H9 (cell line): ENCODE results near the gene ZNF407. TPM values are rescaled to one million over a fixed set of nuclear protein-coding genes. Genes with fewer than 3 reads are reported as not detected.

Experiments used
- DNase-seq: peaks from one replicate; pipeline ENCODE4 v3.0.0-alpha.2; 2017
- H2AFZ ChIP-seq: one replicate; pipeline ENCODE4 v1.6.1; 2013; ENCODE audit warnings: mild to moderate bottlenecking, low read length, control low read depth, moderate library complexity
- H2AK5ac ChIP-seq: 2 replicates; pipeline ENCODE4 v1.6.1; 2013; ENCODE audit warnings: low read length, control low read depth, mixed read lengths; ENCODE audit not compliant: insufficient read length
- H2BK120ac ChIP-seq: one replicate; pipeline ENCODE4 v1.6.1; 2013; ENCODE audit warnings: low read depth, mild to moderate bottlenecking, low read length, control low read depth, inconsistent platforms; ENCODE audit not compliant: poor library complexity, severe bottlenecking
- H2BK12ac ChIP-seq: 2 replicates; pipeline ENCODE4 v1.6.1; 2013; ENCODE audit warnings: low read length, control low read depth, mixed read lengths, low read depth; ENCODE audit not compliant: insufficient read length
- H2BK15ac ChIP-seq: 2 replicates; pipeline ENCODE4 v1.6.1; 2013; ENCODE audit warnings: low read depth, low read length, control low read depth
- H2BK20ac ChIP-seq: one replicate; pipeline ENCODE4 v1.6.1; 2013; ENCODE audit warnings: low read depth, mild to moderate bottlenecking, low read length, control low read depth, inconsistent platforms; ENCODE audit not compliant: poor library complexity, severe bottlenecking
- H2BK5ac ChIP-seq: 2 replicates; pipeline ENCODE4 v1.6.1; 2013; ENCODE audit warnings: low read length, control low read depth, mixed read lengths; ENCODE audit not compliant: insufficient read length
- H3K14ac ChIP-seq: 2 replicates; pipeline ENCODE4 v1.6.1; 2013; ENCODE audit warnings: low read length, control low read depth; ENCODE audit not compliant: insufficient read depth
- H3K18ac ChIP-seq: 2 replicates; pipeline ENCODE4 v1.6.1; 2013; ENCODE audit warnings: low read depth, mild to moderate bottlenecking, mixed read lengths, low read length, control low read depth; ENCODE audit not compliant: insufficient read length
- H3K23ac ChIP-seq: 2 replicates; pipeline ENCODE4 v1.6.1; 2013; ENCODE audit warnings: low read length, control low read depth, mixed read lengths, low read depth; ENCODE audit not compliant: insufficient read length
- H3K23me2 ChIP-seq: 2 replicates; pipeline ENCODE4 v1.6.1; 2013; ENCODE audit warnings: low read depth, mild to moderate bottlenecking, mixed read lengths, low read length, control low read depth; ENCODE audit not compliant: insufficient read length, poor library complexity, severe bottlenecking
- H3K27ac ChIP-seq: 2 replicates; pipeline ENCODE4 v1.5.1; 2013; ENCODE audit warnings: low read length, control low read depth, mixed read lengths, low read depth; ENCODE audit not compliant: insufficient read length
- H3K27me3 ChIP-seq: 2 replicates; pipeline ENCODE4 v1.6.1; 2013; ENCODE audit warnings: low read length, control low read depth, inconsistent platforms; ENCODE audit not compliant: insufficient read depth
- H3K4ac ChIP-seq: 2 replicates; pipeline ENCODE4 v1.6.1; 2013; ENCODE audit warnings: low read depth, mild to moderate bottlenecking, control low read depth, inconsistent platforms, low read length, moderate library complexity
- H3K4me1 ChIP-seq: 2 replicates; pipeline ENCODE4 v1.6.1; 2013; ENCODE audit warnings: low read length, control low read depth, inconsistent platforms; ENCODE audit not compliant: insufficient read depth
- H3K4me2 ChIP-seq: 2 replicates; pipeline ENCODE4 v1.6.1; 2013; ENCODE audit warnings: low read length, control low read depth, mixed read lengths; ENCODE audit not compliant: insufficient read length, insufficient read depth
- H3K56ac ChIP-seq: 2 replicates; pipeline ENCODE4 v1.6.1; 2013; ENCODE audit warnings: low read depth, mild to moderate bottlenecking, mixed read lengths, low read length, control low read depth; ENCODE audit not compliant: insufficient read length
- H3K79me1 ChIP-seq: 2 replicates; pipeline ENCODE4 v1.6.1; 2013; ENCODE audit warnings: low read depth, mild to moderate bottlenecking, moderate library complexity, low read length, control low read depth, inconsistent platforms; ENCODE audit not compliant: insufficient read depth, poor library complexity, severe bottlenecking
- H3K79me2 ChIP-seq: 2 replicates; pipeline ENCODE4 v1.6.1; 2013; ENCODE audit warnings: low read length, control low read depth, inconsistent platforms; ENCODE audit not compliant: insufficient read depth
- H3K9ac ChIP-seq: 2 replicates; pipeline ENCODE4 v1.6.1; 2013; ENCODE audit warnings: low read length, control low read depth, mixed read lengths; ENCODE audit not compliant: insufficient read length; ENCODE audit errors: extremely low read depth
- H3K9me3 ChIP-seq: one replicate; pipeline ENCODE4 v1.6.1; 2013; ENCODE audit warnings: low read depth, low read length, inconsistent platforms; ENCODE audit not compliant: control insufficient read depth
- H3T11ph ChIP-seq: one replicate; pipeline ENCODE4 v1.6.1; 2013; ENCODE audit warnings: mild to moderate bottlenecking, low read length, control low read depth, inconsistent platforms
- H4K20me1 ChIP-seq: one replicate; pipeline ENCODE4 v1.6.1; 2013; ENCODE audit not compliant: control insufficient read depth, insufficient read length, insufficient read depth
- H4K5ac ChIP-seq: 2 replicates; pipeline ENCODE4 v1.6.1; 2013; ENCODE audit warnings: low read depth, mild to moderate bottlenecking, mixed read lengths, low read length, control low read depth; ENCODE audit not compliant: insufficient read length
- H4K8ac ChIP-seq: replicated peaks from 2 replicates; pipeline ENCODE4 v1.6.1; 2013; ENCODE audit warnings: low read length, control low read depth, mixed read lengths, low read depth; ENCODE audit not compliant: insufficient read length
- H4K91ac ChIP-seq: 2 replicates; pipeline ENCODE4 v1.6.1; 2013; ENCODE audit warnings: low read depth, mild to moderate bottlenecking, moderate library complexity, mixed read lengths, low read length, control low read depth; ENCODE audit not compliant: insufficient read length
- H3K27ac Mint-ChIP-seq, 3 experiments: 2 replicates in 2 of 3; 3 replicates in 1 of 3; pipeline ENCODE4 v1.8.0; 2020 to 2021; ENCODE audit warnings: mixed read lengths in 3 of 3, mild to moderate bottlenecking in 1 of 3, moderate library complexity in 1 of 3
- H3K27me3 Mint-ChIP-seq: 2 replicates; pipeline ENCODE4 v1.8.0; 2021; ENCODE audit warnings: low read depth, mild to moderate bottlenecking, moderate library complexity, mixed read lengths
- H3K36me3 Mint-ChIP-seq, 3 experiments: 2 replicates in 2 of 3; 3 replicates in 1 of 3; pipeline ENCODE4 v1.8.0; 2020 to 2021; ENCODE audit warnings: low read depth in 3 of 3, mixed read lengths in 3 of 3; ENCODE audit not compliant: insufficient read depth in 1 of 3
- H3K4me1 Mint-ChIP-seq, 2 experiments: 2 replicates each; pipeline ENCODE4 v1.8.0; 2020; ENCODE audit warnings: mixed read lengths in 2 of 2
- H3K4me3 Mint-ChIP-seq, 2 experiments: 2 replicates in 1 of 2; 3 replicates in 1 of 2; pipeline ENCODE4 v1.8.0; 2020 to 2021; ENCODE audit warnings: mild to moderate bottlenecking in 2 of 2, mixed read lengths in 2 of 2, moderate library complexity in 1 of 2
- H3K9me3 Mint-ChIP-seq, 2 experiments: 2 replicates in 1 of 2; 3 replicates in 1 of 2; pipeline ENCODE4 v1.8.0; 2020; ENCODE audit warnings: mild to moderate bottlenecking in 2 of 2, mixed read lengths in 2 of 2, moderate library complexity in 1 of 2
- WGBS: extraction: QIAGEN DNeasy Blood & Tissue Kit; methylation state at CpG from one replicate; pipeline ENCODE4 v1.1.7; 2013; ENCODE audit warnings: missing lambda C conversion rate, low lambda C conversion rate, mixed read lengths; ENCODE audit not compliant: insufficient read length; ENCODE audit errors: extremely low coverage; 5-methylcytosine and 5-hydroxymethylcytosine counted together
- total RNA-seq: library from RNA; stranded (reverse); gene quantifications from 2 replicates; pipeline ENCODE4 v1.2.1, GENCODE V29; 2021
- TF ChIP-seq, protein P1 (sequence below): fragments of 200-600 bp; sonication (generic); conservative IDR thresholded peaks from 3 replicates; pipeline ENCODE4 v1.8.0; 2021; ENCODE audit warnings: antibody characterized with exemption, mild to moderate bottlenecking

Gene ZNF407
- total RNA-seq, 1 experiment from 2014 or later: 8.7 TPM

DNA sequence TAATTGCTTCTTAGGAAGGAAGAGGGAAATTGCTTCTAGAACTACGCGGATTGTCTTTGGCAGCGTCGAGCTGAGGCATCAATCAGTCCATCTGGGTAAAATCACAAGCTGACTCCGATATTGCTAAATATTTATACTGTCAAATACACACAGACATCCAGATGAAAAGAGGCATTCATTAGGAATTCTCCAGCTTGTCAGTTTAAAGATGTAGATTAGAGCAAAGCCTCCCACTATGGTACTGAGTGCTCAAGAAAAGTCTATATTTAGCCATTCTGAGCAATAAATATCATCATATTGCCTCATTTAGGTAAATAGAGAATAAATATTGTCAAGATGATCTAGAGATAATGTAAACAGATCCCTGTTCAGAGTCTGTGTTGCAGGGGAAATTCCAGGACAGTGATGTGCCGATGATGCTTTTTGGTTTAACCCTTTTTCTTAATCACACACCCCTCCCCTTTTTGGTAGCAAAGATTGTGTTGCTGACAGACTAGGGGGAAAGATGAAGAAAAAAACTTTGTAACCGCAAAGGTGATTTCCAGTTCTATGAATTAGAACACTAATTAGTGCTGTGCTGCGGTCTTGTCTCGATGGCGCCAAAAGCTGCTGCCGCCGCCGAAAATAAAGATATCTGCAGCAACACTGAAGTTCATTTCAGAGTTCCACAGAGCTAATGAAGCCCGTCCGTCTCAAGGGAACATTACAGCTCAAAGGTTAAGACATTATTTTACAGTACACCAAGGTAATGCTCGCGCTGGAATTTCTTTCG, 439.4 kb downstream of the ZNF407 start:
- no peak overlapping the region for H3K18ac ChIP-seq
- no peaks in the 10 kb centered on the region for H3K36me3 Mint-ChIP-seq
- no peak overlapping the region for H3K56ac ChIP-seq
- no peak overlapping the region for H3T11ph ChIP-seq
- H2AK5ac ChIP-seq: no peak overlapping the region
- no peak overlapping the region for H2AFZ ChIP-seq
- H3K27me3 ChIP-seq: no peaks in the 10 kb centered on the region
- no peaks in the 10 kb centered on the region for H3K79me2 ChIP-seq
- no peaks in the 10 kb centered on the region for H3K23me2 ChIP-seq
- H4K8ac ChIP-seq: no peak overlapping the region
- no peak overlapping the region for H4K5ac ChIP-seq
- H3K27ac ChIP-seq: no peak overlapping the region
- no peak overlapping the region for H2BK12ac ChIP-seq
- no peak overlapping the region for H2BK15ac ChIP-seq
- DNase-seq: no peak
- H3K27ac Mint-ChIP-seq: no peak overlapping the region
- no peaks in the 10 kb centered on the region for H4K20me1 ChIP-seq
- H2BK120ac ChIP-seq: no peak overlapping the region
- no peaks in the 10 kb centered on the region for H3K27me3 Mint-ChIP-seq
- no peak overlapping the region for H2BK20ac ChIP-seq
- no peaks in the 10 kb centered on the region for H3K79me1 ChIP-seq
- no peak overlapping the region for H3K4ac ChIP-seq
- no peak overlapping the region for H4K91ac ChIP-seq
- H3K4me1 ChIP-seq: peaks cover 6% of the 10 kb centered on the region
- H2BK5ac ChIP-seq: no peak overlapping the region
- H3K9me3 Mint-ChIP-seq: no peaks in the 10 kb centered on the region
- no peak overlapping the region for H3K23ac ChIP-seq
- WGBS: no CpG with 5 or more reads among the region's 18 CpGs
- no peak overlapping the region for H3K4me3 Mint-ChIP-seq
- peaks cover 3 to 5% of the 10 kb centered on the region in 2 experiments; a peak in 3 of 4 replicates for H3K4me1 Mint-ChIP-seq
- H3K4me2 ChIP-seq: no peak overlapping the region
- H3K14ac ChIP-seq: no peak overlapping the region
- H3K9ac ChIP-seq: no peak overlapping the region
- no peaks in the 10 kb centered on the region for H3K9me3 ChIP-seq
- TF ChIP-seq, protein P1, sequence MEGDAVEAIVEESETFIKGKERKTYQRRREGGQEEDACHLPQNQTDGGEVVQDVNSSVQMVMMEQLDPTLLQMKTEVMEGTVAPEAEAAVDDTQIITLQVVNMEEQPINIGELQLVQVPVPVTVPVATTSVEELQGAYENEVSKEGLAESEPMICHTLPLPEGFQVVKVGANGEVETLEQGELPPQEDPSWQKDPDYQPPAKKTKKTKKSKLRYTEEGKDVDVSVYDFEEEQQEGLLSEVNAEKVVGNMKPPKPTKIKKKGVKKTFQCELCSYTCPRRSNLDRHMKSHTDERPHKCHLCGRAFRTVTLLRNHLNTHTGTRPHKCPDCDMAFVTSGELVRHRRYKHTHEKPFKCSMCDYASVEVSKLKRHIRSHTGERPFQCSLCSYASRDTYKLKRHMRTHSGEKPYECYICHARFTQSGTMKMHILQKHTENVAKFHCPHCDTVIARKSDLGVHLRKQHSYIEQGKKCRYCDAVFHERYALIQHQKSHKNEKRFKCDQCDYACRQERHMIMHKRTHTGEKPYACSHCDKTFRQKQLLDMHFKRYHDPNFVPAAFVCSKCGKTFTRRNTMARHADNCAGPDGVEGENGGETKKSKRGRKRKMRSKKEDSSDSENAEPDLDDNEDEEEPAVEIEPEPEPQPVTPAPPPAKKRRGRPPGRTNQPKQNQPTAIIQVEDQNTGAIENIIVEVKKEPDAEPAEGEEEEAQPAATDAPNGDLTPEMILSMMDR: no peak
